IPS-18c (cell line): ENCODE measurements around the gene SOCS3.
"Not testable (repeated sequence)": the region's sequence is repeated elsewhere in the genome, so short reads cannot be mapped to it uniquely, and the experiment has no call there.

ENCODE experiments used
- H3K4me3 ChIP-seq: 2 replicates; pipeline ENCODE4 v1.7.0; 2013; ENCODE audit warnings: low read depth, mild to moderate bottlenecking, low read length, moderate library complexity; ENCODE audit not compliant: insufficient read depth
- H3K9me3 ChIP-seq: one replicate; pipeline ENCODE4 v1.6.1; 2013; ENCODE audit warnings: mild to moderate bottlenecking, low read length, moderate library complexity; ENCODE audit not compliant: control insufficient read depth, insufficient read depth

Gene SOCS3

GRCh38 chr17:78345791-78346494 lies 13.9 kb downstream of the SOCS3 start:
- H3K9me3 ChIP-seq = peaks cover 2% of the 10 kb centered on the region
- no peak overlapping the region for H3K4me3 ChIP-seq

GRCh38 chr17:78345172-78345571 lies 14.7 kb downstream of the SOCS3 start:
- no peak overlapping the region for H3K4me3 ChIP-seq
- H3K9me3 ChIP-seq = no peaks in the 10 kb centered on the region

- no peak overlapping the region for H3K4me3 ChIP-seq
- no peaks in the 10 kb centered on the region for H3K9me3 ChIP-seq
These were observed 15.2 kb downstream of the SOCS3 start for GRCh38 chr17:78344666-78345065.

- Histone ChIP-seq H3K9me3 (no peaks in the 10 kb centered on the region), H3K4me3 (no peak overlapping the region)
These were observed 16.2 kb downstream of the SOCS3 start for GRCh38 chr17:78343543-78344201.

- Histone ChIP-seq H3K4me3 (no peak overlapping the region), H3K9me3 (no peaks in the 10 kb centered on the region)
These were observed 16.7 kb downstream of the SOCS3 start for GRCh38 chr17:78343187-78343542.

GRCh38 chr17:78342449-78343186 lies 17.3 kb downstream of the SOCS3 start:
- Histone ChIP-seq H3K4me3 (peak overlapping the region; percentile 43), H3K9me3 (no peaks in the 10 kb centered on the region)

- H3K9me3 ChIP-seq = no peaks in the 10 kb centered on the region
- peak overlapping the region; percentile 43 for H3K4me3 ChIP-seq
These were observed 18.1 kb downstream of the SOCS3 start for GRCh38 chr17:78341559-78342448.

GRCh38 chr17:78340183-78340955 lies 19.5 kb downstream of the SOCS3 start:
- Histone ChIP-seq H3K4me3 (no peak overlapping the region), H3K9me3 (no peaks in the 10 kb centered on the region)

GRCh38 chr17:78338486-78339259 lies 21.2 kb downstream of the SOCS3 start:
- no peak overlapping the region for H3K4me3 ChIP-seq
- no peaks in the 10 kb centered on the region for H3K9me3 ChIP-seq

GRCh38 chr17:78337244-78338109 lies 22.4 kb downstream of the SOCS3 start:
- Histone ChIP-seq H3K4me3 (no peak overlapping the region), H3K9me3 (no peaks in the 10 kb centered on the region)

- Histone ChIP-seq H3K9me3 (no peaks in the 10 kb centered on the region), H3K4me3 (no peak overlapping the region)
These were observed 24.7 kb downstream of the SOCS3 start for GRCh38 chr17:78335209-78335608.

- Histone ChIP-seq H3K4me3 (no peak overlapping the region), H3K9me3 (no peaks in the 10 kb centered on the region)
These were observed 26.9 kb downstream of the SOCS3 start for GRCh38 chr17:78332991-78333390.

GRCh38 chr17:78331355-78331754 lies 28.5 kb downstream of the SOCS3 start:
- not testable (repeated sequence) for H3K9me3 ChIP-seq, H3K4me3 ChIP-seq

- no peak overlapping the region for H3K4me3 ChIP-seq
- no peaks in the 10 kb centered on the region for H3K9me3 ChIP-seq
These were observed 29.2 kb downstream of the SOCS3 start for GRCh38 chr17:78330570-78331224.
